HG02852 (cell line): ENCODE data around the gene UMPS.
"Not testable (repeated sequence)": the region's sequence is repeated elsewhere in the genome, so short reads cannot be mapped to it uniquely, and the experiment has no call there.

Experiments
- ATAC-seq: cut with Tn5 transposase; IDR thresholded peaks from one replicate; pipeline ENCODE4 v1.9.1; 2021; ENCODE audit warnings: mild to moderate bottlenecking, moderate library complexity; ENCODE audit not compliant: unreplicated experiment

The UMPS gene

DNA sequence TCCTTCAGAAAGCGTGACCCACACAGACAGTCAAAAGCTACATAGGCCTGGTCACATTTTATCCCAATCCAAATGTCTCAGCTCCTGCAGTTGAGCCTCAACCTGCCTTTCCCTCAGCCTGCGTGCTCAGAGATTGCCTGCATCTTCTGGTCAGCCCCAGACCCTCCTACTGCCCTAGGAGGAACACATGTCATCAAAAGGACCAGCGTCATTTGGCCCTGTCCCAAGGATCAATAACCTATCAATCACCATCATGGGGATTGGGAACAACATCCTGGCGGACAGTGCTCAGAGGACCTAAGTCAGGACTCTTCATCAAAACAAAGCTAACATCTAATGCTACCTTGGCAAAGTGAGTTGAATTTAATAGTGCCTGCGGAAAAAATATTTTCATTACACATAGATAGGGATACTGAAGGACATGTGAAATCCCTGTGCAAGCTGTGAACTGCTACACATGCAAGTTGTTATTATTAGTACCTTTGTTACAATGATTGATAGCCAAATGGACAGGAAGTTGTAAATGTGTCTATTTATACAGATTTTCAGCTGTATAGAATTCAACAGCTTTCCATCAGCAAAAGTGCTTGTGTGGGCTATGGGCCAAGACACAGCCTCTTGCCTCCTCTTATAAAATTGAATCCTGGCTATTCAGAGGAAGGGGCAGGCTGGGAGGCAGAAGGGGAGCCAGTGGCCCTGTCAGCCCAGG is 47.7 kb downstream of the UMPS start:
- no peak for ATAC-seq

DNA sequence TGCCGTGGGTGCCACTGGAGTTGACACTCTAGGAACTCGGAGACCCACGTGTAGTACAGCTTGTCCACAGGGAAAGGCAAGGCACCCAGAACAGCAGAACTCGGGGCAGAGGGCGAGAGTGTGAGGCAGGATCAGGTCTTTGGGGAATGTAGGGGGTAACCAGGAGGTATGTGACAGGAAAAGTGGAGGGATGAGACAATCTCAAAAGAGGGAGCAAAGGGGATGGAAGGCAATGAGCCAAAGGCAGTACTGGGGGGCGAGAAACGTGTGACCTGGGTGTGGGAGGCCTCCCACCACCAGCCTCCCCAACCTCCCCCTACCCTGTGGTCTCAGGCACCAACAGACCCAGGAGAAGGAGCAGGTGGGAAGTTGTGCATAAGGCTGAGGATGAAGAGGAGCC is 48.9 kb downstream of the UMPS start:
- ATAC-seq, result no peak

DNA sequence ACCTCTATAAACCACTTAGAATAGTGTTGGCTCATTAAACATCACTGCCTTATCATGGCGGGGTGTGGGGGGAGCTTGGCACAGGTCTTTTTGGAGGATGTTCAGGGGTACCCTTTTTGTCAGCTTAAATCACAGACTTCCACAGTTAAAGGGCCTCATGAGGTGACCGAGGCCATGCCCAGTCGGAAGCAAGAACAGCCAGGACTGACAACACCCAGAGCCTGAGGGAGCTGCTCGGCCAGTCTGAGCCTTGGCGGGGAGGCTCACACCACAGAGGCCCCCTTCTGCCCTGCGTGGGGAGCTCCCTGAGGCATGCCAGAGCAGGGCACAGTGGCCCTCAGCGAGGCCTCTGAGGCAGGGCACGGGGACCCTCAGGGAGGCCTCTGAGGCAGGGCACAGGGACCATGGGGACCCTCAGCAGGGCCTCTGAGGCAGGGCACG is 49.5 kb downstream of the UMPS start:
- no peak for ATAC-seq

DNA sequence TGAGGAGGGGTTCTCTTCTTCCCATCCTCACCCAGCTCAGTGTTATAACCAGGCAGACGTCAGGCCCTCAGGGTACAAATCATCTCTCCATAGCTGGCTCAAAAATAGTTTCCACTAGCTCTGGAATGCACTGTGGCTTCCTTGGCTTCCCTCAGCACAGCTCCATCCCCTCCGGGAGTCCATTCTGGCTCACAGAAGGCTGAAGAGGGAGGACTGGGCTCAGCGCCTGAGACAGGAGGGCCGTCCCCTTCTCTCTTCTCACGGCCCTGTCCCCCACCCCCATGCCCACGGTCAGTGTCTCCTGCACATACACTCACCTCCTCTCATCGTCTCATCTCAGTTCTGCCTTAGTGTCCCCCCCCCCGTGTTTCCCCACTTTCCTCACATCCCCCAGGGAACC is 50.1 kb downstream of the UMPS start:
- no peak for ATAC-seq

DNA sequence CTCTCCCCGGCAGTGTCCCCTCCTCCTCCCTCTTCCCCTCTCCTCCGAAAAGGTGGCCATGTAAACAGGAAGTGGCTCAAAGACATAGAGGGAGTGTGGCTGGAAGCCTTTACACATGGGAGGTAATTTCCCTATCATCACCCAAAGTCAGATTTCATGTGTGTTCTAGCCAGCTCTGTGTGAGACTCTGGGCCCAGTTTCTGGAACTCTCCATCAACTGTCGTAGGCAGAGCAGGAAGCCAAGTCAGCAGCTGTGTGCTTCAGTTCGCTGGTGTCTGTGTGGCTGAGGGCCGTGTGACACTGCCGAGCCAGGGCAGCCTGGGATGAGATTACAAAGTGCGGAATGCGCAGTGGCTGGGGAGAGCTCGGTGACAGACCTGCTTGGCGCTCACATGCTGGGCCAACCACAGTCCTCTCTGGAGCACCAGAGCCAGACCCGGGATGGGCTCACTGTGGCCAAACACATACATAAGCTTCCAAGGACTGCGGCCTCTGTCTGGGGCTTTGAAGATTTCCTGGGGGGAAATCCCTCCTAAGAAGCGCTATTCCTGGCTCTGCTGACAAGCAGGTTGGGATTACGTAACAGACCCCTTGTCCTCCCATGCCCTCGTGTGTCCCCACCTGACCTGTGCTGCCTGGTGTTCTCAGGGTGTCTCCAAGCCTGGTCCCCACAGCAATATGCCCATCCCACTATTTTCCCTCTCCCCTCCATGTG is 50.7 kb downstream of the UMPS start:
- ATAC-seq, result no peak

DNA sequence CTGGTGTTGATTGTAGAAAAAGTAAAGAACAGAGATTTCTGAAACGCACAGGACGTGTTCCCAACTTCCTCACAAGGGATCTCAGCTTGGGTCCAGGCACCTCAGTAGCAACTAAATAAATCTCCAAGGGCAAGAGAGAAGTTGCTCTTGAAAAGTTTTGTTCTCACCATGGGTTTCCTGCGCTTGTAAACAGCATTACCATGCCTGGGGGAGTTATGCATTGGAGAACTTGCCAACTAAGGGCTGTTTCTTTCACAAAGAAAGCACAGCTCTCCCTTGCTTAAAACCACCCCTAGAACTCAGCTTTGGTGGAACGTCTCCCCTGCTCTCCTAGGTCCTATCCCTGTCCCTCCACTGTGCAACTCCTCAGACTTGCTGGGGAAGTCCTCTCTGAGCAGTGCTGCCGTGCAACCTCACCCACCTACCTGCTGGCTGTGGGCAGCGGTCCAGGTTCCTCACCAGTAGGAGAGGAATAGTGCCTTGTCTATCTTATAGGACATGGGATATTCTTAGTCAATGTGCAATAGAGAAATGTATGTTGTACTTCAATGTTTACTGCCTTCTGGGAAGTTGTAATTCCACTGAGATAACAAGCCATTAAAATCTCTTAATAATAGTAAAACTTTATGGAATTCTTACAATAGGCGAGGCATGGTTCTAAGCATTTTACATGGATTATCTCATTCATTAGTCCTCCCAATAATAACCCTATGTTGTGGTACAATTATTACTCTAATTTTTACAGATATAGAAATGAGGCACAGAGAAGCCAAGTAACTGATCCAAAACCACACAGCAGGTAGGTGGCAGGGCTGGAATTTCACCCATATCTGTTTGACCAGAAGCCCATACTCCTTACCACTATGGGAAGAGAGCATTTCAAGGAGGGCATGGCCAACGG is 51.5 kb downstream of the UMPS start:
- no peak for ATAC-seq

DNA sequence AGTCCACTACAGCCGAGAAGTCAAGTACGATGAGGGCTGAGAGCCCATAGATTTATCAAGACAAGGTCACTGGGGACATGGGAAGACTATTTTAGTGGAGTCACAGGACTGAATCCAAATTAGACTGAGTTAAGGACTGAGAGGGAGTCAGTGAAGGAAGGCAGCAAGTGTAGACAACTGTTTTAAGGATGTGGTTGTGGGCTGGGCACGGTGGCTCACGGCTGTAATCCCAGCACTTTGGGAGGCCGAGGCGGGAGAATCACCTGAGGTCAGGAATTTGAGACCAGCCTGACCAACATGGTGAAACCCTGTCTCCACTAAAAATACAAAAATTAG is 52.1 kb downstream of the UMPS start:
- ATAC-seq, result not testable (repeated sequence)

DNA sequence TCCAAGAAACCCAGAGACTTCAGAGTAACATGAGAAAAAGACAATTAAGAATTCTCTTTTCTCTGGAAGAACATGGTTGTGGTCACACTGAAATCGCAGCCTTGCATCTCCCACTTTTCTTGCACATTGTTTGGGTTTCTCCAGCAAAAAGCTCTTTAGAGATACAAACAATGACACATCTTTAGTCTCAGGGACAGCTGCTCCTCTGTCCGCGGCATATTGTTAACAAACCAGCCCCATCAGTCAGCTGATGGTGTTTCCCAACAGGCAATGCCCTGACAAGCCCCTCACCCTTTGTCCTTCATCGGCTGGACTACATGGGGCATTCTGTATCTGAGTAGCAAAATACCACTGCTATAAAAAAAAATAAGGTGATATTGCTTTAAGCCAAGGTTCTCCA is 53.4 kb downstream of the UMPS start:
- no peak for ATAC-seq

DNA sequence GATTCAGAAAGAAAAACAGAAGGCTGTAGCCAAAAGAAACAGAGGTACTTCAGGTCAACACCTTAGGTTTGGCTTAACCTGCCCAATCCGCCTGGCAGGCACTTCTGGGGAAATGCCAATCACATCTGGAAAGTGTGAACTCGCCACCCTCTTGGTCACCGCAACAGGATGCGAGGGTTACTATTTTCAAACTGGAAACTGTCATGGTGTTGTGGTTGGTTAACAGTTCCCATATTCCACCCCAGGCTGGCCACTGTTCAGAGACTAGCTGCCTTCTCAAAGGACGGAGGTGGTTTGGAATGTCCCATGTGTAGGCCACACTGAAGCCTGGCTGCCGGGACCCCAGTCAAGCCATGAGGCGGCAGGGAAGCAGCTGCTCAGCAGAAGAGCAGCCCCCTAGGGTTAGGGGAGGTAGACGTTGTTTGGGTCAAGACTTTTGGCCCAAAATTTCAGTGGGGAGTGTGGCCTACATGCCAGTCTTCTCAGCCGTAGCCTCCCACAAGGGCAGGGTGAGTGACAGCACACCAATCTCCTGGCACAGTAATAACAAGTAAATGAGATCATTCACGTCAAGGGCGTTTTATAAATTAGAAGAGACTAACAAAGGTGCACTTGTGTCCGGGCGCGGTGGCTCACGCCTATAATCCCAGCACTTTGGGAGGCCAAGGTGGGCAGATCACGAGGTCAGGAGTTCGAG is 54.6 kb downstream of the UMPS start:
- ATAC-seq, result no peak

DNA sequence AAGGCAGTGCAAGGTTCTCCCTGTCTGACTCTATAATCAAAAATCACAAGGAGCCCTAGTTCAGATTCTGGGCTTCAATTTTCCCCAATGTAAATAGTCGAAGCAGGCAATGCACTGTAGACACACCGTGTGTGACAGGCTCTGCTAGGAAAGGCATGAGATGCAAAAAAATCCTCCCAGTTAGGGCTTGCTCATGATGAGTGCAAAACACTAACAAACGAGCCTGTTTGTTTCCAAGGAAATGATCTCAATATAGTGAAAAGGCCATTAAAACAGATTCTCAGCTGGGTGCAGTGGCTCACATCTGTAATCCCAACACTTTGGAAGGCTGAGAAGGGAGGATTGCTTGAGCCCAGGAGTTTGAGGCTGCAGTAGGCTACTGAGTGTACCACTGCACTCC is 55.7 kb downstream of the UMPS start:
- no peak for ATAC-seq

DNA sequence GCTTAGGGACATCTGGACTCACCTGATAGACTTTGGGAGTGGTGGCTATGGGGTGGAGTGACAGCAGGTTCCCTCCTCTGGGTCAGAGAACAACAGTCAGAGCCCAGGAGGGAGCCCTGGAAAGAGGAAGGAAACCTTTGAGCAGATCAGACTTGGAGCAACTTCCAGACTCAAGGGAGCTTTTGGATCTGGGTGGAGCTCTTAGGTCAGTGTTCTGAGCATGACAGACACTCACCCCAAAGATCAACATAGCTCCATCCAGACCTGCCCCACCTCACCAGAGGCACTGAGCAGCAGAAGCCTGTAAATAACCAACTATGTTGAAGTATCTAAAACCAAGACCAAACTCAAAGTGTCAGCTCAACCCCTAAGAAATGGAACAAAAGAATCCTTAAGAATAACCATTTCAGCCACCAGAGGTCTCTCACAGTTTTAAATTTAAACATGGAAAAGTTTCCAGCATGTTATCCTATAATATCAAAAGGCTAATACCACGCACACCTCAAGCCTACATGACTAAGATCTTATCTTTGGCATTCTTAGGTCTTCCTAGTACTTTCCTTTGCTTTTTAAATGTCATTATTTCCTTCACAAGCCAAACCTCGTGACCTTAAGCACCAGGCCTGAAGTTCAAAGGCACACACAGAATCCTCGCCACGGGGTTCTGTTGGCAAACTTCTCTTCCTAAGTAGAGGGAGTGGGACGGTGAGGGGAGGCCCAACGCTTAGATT is 56.4 kb downstream of the UMPS start:
- ATAC-seq, result no peak

DNA sequence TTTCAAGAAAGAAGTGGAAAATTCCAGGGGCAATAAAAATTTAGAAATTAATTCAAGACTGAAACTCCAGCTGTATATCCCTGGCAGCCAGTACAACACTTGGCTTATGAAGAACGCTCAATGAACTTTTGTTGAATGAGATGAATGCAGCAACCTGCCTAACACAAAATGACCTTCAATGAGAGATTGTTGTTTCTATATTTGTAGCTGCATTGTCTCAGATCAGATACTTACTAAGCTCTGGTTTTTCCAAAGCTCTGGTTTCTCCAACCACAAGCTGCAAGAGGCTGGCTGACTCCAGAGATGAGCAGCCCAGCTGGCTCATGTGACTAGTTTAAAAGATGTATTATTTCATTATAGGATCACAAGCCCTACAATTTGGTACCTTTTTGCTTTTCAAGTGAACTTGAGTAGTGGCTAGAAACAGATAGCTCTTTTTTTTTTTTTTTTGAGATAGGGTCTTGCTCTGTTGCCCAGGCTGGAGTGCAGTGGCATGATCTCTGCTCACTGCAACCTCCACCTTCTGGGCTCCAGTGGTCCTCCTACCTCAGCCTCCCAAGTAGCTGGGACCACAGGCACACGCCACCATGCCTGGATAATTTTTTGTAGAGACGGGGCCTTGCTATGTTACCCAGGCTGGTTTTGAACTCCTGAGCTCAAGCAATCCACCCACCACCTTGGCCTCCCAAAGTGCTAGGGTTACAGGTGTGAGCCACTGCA is 57.4 kb downstream of the UMPS start:
- ATAC-seq, result no peak

DNA sequence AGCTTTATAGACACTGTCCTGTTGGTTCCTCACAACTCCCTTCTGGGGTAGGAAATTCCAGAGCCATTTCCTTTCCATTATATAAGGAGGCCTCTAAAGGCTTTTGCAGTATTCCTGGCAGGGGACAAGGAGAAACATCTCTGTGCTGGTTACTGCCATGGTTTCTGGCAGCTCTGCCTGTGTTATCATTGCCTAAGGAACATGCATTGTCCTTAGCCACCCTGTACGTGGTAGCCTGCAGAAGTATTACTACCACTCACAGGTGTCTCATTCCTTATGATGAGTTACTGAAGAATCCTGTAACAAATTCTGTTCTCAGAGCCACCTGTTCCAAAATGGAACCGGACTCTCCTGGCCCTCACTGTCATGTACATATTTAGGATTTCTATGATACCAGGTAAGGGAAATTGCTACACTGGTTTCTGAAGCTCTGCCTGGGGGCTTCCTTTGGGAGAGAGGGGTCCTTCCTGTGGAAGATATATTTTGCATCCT is 58.0 kb downstream of the UMPS start:
- ATAC-seq, result no peak

DNA sequence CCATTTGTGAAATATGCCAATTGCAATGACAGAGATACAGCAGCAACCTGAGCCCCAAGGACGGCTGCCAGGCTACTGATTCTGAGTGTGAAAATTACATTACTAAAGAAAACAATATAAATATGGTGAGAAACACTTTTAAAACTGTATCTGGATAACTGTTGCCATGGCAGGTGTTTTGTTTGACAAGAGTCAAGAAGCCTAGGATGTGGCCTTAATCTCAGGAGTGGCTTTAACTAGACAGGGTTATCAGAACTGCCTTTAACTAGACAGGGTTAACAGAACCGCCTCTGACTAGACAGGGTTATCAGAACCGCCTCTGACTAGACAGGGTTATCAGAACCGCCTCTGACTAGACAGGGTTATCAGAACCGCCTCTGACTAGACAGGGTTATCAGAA is 58.9 kb downstream of the UMPS start:
- not testable (repeated sequence) for ATAC-seq

DNA sequence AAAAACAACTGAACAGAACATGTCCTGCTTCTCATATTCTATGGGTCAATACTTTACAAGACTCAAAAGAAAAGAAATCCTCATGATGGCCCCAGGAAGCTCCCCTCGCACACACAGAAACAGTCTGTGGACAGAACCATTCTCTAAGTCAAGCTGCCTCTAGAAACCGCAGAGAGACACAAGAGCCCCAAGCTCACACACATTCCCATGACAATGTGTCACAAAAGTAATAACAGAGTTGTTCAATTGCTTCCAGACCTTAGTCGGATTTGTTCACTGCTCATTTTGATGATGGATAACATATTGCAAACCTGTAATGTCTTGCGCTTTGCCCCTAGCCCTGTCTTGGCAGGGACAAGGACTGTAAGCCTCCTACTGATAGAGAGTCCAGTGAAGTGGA is 60.9 kb downstream of the UMPS start:
- no peak for ATAC-seq

DNA sequence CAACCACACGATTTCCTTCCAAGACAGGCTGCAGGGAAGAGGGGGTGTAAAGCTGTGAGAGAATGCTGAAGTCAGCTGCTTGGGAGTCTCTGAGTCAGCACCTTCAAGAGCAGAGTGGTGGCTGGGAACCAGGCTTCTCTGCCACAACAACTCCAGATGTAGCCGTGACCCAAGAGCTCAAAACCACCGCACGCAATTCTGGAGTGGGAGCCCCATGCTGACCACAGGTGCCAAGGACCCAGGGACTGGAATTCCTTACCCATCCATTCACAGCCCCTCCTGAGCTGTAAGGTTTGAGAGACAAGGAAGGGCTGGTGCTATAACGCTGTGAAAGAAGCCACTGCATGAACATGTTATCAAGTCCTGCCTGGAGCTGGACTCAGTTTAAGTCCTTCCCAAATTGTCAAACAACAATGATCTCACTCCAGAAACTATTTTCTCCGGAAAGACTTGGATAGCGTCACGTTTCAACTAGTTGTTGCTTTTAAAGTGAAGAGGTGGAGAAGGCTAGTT is 61.4 kb downstream of the UMPS start:
- no peak for ATAC-seq

DNA sequence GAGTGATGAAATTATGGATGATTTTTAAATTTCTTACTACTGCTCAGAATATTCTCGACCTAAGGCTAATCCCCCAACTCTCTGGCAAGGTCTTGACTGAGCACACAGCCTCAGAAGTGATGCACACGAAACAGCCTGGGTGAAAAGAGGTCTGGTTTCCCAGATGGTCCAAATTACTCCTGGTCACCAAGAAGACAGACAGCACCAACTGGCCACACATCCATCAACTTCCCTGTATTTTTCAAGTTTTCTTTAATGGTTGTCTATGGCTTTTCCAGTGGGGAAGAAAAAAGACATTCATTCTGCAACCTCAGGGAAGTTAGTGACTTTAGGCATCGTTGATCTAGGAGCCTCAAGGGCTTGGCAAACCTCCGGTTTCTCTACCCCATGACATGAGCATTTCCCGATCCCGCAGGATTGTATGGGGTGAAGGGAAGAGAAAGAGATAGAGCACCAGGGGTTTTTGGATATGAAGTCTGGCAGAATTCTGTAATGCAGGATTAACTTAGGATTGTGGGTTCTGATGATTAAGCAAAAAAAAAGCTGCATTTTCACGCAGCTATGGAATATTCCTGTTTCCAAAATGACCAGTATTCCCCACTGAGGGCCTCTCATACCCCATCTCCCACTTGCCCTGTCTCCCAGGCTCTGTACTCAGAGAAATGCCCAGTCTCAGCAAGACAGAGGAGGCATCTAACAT is 62.2 kb downstream of the UMPS start:
- no peak for ATAC-seq

DNA sequence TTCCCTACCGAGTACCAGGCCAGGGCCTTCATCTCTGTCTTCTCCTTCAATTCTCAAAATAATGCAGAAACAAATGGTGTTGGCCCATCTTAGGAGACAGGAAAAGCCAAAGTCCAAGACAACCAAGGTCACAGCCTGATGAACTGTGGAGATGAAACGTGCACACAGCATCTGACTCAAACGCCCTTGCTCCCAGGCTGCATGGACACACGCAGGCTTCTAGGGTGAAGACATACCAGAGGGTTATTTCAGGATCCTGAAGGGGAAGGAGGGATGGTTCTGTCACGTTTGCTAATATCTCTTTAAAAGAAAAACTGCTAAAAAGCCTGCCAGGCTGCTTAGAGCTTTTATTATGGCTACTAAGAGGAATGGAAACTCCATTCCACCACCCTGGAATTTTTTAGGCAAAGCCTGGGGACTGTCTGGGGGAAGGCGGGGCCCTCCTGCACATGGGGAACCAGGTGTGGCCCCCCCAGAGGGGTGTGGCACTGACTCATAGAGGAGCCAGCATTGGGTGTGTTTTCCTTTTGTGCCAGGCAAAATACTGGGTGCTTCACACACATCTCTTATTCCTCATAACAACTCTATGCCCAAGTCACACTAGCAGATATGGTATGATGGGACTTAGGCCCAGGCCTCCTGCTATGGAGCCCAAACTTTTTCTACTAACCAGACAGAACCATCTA is 62.9 kb downstream of the UMPS start:
- no peak for ATAC-seq
